ENCODE results near the gene TMEM260.
"Not testable (repeated sequence)": the region's sequence is repeated elsewhere in the genome, so short reads cannot be mapped to it uniquely, and the experiment has no call there.

The TMEM260 gene

DNA sequence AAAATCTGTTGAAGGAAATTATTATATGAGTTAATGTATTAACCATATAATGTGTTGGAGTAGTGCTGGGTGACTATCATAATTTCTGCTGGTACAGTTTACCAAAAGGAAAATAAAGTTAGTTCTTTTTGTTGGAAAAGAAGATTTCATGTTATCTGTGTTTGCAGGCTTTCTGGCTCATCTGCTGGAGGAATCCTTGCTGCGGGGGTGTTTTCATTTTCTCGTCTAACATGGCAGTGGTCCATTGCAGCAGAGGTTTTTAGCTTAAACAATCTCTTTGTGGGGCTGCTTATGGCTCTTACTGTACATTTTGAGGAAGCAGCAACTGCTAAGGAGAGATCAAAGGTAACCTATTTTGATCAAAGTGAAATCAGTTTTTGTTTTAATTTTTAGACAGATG lies 24.1 kb downstream of the TMEM260 start:
- no peak for DNase-seq

DNA sequence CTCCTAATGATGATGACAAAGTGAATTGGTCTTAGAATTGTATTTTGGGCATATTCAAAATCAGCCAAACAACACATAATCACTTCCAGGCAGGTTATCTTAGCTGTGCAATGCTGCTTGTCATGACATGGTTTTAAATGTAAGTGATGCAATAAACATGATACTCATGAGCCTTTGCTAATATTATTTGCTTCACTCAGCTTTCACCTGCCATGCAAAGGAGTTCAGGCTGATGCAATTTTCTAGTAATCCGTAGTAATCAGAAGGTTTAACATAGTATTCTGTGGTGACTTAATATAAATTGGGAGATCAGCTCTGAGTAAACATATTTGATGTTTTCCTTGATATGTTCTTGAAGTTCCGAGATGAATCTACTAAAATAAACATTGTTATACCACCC lies 29.1 kb downstream of the TMEM260 start:
- no peak for DNase-seq

DNA sequence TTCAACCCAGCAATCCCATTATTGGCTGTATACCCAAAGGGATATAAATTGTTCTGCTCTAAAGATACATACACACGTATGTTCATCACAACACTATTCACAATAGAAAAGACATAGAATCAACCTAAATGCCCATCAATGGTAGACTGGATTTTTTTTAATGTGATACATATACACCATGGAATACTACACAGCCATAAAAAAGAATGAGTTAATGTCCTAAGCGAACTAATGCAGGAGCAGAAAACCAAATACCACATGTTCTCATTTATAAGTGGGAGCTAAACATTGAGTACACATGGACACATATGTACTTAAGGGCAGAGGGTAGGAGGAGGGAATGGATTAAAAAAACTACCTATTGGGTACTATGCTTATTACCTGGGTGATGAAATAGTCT lies 32.1 kb downstream of the TMEM260 start:
- not testable (repeated sequence) for DNase-seq

DNA sequence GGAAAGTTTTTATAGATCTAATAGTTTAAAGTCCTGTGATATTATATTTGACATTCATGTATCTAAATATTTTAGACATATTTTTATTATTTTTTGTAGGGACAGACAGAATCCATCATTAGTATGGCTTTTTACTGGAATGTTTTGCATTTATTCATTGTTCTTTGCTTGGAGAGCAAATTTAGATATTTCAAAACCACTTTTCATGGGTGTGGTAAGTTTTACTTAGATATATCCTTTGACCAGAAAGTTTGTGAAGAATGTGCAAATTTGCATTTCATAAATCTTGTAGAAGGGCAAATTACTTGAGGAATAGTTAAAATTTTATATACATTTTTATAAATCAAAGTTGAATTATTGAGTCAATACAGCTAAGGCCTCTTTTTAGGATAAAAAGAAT lies 37.5 kb downstream of the TMEM260 start:
- DNase-seq = no peak

DNA sequence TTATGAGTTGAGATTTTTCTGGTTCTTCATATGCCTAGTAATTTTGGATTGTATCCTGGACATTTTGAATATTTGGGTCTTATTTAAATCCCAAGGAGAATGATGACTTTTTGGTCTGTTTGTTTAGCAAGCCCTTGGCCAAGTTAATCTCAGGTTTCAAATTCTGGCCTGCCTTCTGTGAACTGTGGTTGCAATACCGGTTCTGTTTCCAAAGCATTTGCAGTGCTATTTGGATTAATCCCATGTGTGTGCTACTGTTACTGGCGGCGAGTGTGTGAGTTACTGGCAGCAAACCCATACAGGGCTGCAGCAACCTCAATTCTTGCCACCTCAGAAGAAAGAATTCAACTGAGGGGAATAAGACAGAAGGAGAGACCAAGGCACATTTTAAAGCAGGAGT lies 51.1 kb downstream of the TMEM260 start:
- DNase-seq = no peak

DNA sequence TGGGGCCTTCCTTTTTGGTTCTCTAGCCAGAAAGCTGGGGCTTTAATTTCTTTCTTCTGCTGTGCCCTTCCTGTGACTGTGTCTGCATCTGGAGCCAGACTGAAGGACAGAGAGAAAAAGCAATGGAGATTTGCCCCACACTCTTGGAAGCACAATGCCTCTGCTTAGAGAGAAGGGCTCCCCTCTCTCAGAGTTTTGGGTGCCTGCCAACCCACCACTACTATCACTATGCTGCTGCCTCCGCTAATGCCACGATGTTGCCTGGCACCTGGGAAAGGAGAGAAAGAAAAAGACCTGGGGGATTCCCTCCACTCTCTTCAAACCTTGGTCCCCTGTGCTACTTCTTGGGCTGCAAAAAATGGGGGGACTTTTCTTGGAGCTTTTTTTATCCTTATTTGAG lies 52.6 kb downstream of the TMEM260 start:
- DNase-seq = no peak

DNA sequence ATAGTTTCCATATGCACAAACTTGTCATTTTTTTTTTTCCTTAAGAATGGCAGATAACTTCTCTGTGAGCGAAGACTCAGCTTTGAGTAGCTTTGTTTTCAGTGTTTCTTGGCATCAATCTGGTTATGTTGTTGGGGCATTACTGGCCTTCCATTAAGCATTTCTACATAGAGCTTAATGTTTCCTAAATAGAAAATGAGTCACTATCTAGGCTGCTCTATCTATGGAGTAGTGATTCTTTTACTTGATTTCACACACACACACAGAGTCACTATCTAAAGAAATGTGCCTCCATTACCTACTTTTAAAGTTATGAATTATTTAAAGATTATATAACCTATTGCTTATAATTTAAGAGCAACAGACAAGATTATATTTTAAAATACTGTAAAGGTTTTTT lies 53.9 kb downstream of the TMEM260 start:
- no peak for DNase-seq

DNA sequence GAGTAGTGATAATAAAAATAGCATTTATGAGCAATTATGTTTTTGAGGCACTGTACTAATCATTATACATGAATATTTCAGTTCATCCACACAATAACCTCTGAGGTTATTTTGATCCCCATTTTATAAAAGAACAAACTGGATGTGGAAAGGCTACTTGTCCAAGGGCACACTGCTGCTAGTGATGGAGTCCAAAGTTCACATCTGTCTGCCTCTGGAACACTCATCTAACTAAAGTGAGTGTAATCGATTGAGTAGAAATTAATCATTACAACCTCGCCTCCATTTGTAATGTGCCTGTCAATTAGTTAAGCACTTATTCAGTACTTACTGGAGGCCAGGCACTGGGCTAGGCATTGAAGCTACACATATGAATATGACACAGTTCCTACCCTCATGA lies 55.4 kb downstream of the TMEM260 start:
- no peak for DNase-seq

DNA sequence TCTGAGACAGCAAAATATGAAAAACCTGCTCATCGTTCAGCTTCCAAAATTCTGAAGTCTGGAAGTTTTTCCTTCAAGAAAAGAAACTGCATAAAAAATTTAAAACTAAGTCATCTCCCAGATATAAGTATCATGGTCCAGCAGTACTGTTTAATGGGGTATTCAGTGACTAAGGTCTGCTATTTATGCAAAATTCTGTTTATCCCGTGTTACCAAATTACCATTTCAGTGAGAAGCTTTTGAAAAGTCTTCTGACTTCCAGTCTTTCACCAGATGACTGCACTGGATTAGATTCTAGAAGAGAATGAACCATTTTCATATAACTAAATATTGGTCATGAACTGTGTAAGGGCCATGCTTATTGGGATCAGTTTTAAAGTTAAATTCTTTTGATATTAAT lies 67.9 kb downstream of the TMEM260 start:
- DNase-seq = no peak

DNA sequence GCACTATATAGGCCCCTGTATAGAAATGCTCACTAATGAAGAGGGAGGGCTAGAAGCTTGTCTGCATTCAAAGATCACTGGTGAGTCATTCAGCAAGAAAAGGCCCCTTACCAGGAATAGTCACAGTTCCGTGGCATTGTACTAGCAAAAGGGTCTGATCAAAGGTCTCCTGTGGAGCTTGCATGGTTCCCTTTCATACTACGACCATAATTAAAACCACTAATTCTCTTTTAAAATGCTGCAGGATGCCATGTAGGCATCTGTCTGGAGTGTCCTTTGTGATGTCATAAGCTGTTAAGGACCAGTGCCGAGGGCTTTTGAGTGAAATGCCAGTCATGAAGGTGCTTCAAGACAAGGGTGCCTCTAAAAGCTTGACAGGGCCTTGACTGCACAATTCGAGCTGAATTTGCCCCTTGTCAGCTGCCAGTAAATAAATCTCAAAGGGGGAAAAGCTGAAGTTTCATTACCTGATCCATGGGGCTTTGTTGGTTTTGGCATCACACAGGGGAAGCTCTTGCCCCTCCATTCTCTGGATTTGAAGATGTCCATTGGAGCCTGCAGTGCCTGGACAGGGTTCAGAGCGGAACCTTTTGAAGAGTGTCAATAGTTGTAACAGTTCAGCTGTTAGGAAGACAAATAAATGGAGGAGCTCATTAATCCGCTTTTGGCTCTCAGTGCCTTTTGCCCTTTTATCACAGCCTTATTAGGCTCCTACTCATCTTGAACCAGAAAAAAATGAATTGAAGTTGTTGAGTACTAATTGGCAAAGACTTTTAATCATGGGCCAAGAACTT lies 69.1 kb downstream of the TMEM260 start:
- DNase-seq = no peak

DNA sequence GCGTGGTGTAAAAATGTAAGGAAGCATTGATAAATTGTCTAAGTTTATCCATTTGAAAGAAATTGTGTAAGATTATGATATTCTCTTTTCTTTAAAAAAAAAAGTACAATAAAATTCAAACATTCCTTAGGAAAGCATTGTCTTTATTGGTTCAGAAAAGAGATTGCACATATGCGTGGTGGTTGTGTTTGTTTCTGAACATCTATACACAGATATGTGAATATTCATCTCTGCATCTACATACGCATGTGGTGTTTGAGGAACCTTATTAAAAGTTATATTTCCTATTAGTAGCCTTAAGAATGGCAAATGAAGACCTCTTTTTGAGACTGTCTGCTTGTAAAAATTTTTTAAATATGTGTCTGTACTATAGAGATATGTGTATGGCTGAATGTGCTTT lies 69.8 kb downstream of the TMEM260 start:
- no peak for DNase-seq

DNA sequence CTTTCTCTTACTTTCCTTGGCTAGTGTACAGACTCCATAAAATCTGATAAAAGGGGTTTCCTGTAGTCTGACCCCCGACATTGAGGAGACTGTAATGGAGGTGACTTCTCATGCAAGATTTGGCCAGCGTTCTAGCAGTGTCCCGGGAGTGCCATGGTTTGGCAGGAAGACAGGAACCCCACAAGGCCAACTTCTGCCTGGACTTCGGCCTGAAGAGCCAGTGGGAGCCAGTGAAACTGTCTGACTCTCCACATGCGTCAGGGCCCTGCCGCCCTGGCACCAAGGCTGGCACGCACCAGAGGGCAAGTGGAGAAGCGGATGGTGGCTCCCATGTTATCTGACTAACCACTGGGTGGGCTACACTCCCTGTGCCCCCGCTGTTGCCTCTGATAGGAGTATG lies 70.5 kb downstream of the TMEM260 start:
- no peak for DNase-seq

DNA sequence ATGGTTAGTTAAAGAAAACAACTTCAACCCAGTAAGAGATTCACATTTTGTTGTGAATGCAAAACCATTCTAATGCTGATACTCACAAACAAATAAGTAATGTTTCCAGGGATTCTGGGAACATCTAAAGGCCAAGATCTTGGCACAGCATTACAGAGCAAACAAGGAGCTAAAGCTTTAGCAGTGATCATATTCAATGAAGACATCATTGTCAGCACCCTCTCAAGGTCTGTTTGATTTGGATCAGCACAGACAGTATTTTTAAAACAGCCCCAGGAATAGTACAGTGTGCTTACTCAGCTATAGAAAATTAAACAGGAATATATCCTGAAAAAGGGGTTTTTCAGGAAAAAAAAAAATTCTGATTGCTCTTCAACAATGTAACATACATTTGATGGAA lies 71.4 kb downstream of the TMEM260 start:
- DNase-seq = no peak

DNA sequence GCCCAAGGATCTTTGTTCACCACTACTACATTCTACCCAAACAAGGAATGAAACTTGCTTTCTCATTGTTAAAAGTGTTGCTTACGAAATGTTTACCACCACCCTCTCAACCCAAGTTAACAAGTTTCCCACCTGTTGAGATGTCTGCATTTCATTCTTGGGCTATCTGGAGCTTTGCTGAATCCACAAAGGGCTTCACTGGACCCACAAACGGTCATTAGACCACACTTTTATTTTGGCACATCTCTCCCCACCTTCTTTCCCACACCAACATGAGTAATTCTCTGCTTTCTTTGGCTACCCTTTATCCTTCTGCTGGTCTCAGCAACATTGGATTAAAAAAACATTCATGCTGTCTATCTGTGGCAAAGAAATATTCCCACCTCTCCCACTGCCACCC lies 78.0 kb downstream of the TMEM260 start:
- no peak for DNase-seq

DNA sequence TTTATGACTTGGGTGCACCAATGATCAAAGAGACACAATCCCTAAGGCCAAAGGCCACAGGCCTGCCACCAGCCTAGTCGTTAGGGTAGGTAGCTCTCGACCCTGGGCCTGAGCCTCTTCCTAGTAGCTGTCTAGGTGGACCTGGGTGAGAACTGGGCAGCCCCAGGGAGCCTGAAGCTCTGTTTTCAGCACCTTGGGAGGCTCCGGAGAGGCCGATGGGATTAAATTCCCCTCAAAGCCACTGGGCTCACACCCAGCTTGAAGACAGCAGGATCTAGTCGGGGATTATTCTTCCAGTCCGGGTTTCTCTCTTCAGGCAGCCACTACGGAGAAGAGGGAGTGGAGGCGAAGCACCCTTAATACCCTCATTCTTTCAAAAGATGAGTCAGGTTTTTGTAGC lies 79.8 kb downstream of the TMEM260 start:
- no peak for DNase-seq

DNA sequence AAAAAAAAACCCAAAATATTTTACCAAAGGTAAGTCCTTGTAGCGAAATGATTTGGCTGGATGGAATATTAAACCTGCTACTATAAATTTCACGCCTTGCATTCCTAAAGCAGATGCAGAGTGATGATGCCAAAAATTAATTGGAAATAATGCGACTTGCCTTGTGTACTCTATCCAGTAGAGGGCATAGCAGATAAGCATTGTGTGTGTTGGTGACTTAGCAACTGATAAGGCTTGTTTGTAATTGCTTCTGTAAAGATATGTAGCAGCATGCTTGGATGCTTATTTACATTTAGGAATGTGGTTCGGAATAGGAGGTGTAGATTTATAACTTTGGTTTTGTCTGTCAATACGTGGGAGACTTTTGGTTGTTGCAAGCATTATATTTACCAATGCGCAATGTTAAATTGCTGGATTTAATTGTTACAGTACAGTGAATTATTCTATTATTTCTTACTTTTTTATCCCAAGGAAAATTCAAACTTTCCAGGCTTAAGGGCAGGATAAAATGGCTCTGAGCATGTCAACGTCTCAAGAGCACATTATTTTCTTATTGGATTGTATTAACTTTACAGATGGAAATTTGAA lies 80.5 kb downstream of the TMEM260 start:
- DNase-seq = no peak

DNA sequence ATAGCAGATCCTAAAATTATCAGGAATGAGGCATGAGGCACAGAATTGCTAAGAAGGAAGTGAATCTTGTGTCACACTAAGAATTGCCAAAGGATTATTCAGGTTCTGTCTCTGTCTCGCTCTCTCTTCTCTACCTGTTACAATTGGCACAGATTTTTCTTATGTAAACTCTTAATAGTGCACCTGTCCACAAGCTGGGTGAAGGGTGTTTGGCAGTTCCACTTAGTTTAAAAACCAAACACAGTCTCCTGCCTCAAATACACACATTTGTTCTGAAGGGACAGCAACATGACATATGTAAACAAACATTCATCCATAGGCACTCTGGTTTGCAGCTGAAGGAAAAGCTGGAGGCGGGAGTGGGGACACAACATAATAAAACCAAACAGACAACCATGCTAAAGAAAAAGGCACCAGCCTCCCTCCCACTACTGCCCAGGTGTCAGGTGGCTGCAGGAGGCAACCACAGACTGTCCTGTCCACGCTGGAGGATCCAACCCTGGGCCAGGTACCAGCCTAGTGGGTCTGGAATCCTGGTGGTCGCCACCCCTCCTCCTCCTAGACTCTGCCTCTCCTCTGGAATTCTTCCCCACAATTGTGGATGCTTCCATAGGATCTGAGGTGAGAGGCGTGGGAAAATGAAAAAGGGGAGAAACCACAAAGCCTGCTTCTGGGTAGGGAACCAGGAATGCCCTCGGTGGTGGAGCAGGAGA lies 81.2 kb downstream of the TMEM260 start:
- DNase-seq = no peak

DNA sequence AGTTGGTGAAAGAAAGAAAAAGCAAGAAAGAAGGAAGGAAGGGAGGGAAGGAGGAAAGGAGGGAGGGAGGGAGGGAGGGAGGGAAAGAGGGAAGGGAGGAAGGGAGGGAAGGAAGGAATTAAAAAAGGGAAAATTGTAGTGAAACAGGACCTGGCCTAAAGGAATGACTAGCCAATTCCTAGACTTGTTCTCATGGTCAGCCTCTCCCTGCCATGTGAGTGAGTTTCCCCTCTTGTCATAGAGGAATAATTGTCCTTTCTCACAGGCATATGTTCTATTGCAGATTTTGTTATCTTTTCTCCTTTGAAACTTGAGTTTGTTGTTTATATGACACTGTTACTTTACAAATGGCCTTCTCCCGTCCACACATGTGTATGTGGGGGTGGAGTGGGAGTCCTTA lies 81.9 kb downstream of the TMEM260 start:
- DNase-seq = no peak

DNA sequence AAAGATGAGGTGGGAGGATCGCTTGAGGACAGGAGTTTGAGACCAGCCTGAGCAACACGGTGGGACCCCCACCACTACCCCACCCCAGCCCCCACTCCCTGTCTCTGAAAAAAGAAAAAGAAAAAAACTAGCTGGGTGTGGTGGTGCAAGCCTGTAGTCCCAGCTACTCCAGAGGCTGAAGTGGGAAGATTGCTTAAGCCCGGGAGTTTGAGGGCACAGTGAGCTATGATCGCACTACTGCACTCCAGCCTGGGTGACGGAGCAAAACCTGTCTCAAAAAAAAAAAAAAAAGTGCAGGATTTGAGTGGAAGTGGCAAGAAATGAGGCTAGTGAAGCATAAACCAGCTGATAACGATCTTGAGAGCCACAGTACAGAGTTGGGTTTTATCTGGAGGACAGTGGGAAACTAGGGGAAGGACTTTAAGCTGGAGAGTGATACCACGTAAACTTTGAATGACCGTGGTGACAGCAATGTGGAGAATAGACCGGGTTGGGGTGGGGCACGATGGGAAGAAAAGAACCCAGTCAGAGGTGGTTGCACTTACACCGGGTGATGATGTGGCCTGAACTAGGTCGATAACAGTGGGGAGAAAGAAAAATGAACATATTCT lies 85.3 kb downstream of the TMEM260 start:
- DNase-seq = no peak

DNA sequence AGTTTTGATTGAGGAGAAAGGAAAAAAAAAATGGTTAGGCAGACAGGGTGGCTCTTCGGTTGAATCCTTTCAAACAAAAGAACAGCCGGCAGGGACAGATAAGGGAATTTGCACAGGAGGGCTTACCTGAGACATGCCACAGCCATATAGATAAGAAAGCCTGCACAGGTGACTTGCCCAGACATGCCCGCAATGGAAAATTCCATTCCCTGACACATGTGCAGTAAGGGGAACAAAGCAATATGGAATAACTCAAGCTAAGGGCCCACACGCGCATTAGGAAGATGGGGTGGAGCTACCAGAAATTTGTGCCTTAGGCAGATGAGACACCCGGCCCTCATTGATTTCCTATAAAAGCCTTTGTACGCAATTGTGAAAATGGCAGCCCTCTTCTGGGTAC lies 86.7 kb downstream of the TMEM260 start:
- DNase-seq = no peak

DNA sequence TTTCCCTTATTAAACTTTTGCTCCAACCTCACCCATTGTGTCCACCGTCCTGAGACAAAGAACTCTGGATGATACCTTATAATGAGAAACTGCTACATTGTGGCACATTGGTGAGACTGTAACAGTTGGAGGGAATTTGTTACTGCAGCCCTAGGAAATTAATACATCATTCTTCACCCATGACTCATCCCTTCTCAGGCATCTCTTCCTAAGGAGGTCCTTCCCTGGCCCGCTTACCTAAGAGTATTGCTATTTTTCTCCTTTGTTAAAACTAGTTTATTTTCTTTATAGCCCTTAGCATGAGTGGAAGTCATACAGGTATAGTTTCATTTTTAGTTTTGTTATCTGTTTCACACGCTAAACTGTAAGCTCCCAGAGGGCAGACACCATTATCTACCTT lies 87.1 kb downstream of the TMEM260 start:
- no peak for DNase-seq

DNA sequence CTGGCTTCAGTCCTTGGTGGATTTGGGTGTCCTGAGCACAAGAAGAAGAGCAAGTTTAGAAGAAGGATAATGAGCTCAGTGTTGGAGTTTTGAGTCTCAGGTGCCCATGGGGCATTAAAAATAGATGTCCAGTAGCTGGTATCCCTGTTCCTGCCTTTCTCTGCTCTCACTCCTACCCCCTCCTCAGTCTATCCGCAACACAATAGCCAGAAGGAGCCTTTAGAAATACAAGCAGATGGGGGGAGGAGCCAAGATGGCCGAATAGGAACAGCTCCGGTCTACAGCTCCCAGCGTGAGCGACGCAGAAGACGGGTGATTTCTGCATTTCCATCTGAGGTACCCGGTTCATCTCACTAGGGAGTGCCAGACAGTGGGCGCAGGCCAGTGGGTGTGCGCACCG lies 87.7 kb downstream of the TMEM260 start:
- not testable (repeated sequence) for DNase-seq

DNA sequence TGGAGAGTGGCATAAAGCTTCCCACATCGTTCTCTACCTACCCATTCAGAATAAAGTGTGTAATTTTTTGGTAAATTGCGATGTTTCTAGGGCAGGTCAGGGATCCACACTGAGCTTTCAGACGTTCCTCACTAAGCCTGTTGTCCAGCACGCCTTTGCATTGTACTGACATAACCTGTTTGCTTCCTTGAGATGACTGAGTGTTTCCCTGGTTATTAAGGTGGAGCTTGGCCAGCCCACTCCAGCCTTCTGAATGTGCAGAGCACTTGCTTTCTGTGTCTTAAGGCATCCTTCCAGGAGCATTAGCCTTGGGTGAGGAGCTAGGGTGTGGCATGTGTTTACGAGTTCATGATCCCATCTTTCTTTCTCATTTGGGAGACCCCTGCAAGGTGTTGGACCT lies 96.4 kb downstream of the TMEM260 start:
- no peak for DNase-seq

DNA sequence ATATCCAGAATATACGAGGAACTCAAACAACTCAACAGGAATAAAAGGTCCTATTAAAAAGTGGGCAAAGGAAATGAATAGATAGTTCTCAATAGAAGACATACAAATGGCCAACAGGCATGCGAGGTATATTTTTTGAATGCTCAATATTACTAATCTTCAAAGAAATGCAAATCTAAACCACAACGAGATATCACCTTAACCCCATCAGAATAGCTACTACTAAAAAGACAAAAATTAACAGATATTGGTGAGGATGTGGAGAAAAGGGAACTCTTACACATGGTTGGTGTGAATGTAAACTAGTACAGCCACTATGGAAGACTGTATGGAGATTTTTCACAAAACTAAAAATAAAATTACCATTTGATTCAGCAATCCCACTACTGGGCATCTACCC lies 99.2 kb downstream of the TMEM260 start:
- DNase-seq = no peak

All from activated CD8-positive, alpha-beta memory T cell treated with anti-CD3 and anti-CD28 coated beads for 24 hours (primary cell).